ENCODE results near the gene ABCC4.

Gene ABCC4

GRCh38 chr13:95229855-95230254, 71.4 kb downstream of the ABCC4 start:
- H3K4me3 ChIP-seq (ENCODE audit: low read length) = no peak overlapping the region
- TF ChIP-seq, protein P1, sequence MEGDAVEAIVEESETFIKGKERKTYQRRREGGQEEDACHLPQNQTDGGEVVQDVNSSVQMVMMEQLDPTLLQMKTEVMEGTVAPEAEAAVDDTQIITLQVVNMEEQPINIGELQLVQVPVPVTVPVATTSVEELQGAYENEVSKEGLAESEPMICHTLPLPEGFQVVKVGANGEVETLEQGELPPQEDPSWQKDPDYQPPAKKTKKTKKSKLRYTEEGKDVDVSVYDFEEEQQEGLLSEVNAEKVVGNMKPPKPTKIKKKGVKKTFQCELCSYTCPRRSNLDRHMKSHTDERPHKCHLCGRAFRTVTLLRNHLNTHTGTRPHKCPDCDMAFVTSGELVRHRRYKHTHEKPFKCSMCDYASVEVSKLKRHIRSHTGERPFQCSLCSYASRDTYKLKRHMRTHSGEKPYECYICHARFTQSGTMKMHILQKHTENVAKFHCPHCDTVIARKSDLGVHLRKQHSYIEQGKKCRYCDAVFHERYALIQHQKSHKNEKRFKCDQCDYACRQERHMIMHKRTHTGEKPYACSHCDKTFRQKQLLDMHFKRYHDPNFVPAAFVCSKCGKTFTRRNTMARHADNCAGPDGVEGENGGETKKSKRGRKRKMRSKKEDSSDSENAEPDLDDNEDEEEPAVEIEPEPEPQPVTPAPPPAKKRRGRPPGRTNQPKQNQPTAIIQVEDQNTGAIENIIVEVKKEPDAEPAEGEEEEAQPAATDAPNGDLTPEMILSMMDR (conservative IDR thresholded peaks at IDR 0.05; ENCODE audit: low read depth, low read length) = no peak
- DNase-seq (ENCODE audit: low read depth) = no peak

DNA sequence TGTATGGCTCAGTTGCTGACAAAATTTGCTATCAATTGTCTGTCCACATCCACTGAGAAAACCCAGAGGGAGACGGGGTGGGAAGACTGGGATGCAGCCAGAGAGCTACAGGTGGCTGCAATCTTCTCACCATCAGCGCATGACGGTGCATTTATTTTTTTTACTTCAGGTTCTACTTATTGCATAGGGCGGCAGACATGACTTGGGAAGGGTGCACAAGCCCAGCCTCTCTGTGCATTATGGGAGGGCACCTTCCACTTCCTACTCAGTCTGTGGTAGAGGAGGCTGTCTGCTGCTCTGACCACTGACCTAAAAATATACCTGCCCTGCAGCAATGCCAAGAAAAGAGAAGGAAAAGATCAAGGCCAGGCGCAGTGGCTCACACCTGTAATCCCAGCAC, 73.1 kb downstream of the ABCC4 start:
- TF ChIP-seq, protein P1 (conservative IDR thresholded peaks at IDR 0.05; ENCODE audit: low read depth, low read length) = no peak
- no peak for DNase-seq (ENCODE audit: low read depth)
- H3K4me3 ChIP-seq (ENCODE audit: low read length) = no peak overlapping the region

DNA sequence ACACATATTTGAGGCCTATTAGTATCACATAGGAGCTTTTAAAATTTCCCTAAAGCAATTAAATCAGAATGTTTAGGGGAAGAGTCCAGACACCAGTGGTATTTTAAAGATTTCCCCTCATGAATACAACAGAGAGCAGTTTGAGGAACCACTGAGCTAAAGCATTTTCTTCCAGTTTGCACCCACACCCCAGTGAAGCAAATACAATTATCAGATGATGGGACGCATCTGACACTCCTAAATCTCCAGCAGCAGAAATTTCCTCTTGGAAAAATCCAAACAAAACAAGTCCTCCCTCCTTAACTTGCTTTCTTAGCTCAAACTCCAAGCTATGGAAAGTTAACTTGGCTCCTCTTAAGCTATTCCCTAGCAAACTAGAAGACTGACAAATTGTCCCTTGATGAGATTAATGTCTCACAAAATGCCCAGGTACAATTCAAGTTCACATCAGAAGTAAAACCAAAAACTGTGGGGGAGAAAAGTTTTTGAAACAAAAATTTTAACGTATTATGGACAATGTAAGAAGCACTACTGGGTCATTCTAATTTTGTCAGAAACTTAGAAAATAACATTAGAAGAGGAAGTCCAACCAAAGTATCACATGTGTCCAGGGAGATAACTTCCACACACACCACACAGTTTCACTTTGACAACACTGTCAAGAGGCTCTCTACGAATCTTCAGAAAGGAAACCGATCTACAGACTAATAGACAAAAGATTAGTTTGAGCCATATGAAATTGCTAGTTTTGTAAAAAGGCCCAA, 74.1 kb downstream of the ABCC4 start:
- no peak for DNase-seq (ENCODE audit: low read depth)
- TF ChIP-seq, protein P1 (conservative IDR thresholded peaks at IDR 0.05; ENCODE audit: low read depth, low read length) = no peak
- H3K4me3 ChIP-seq (ENCODE audit: low read length) = no peak overlapping the region

GRCh38 chr13:95226476-95226875, 74.8 kb downstream of the ABCC4 start:
- H3K4me3 ChIP-seq (ENCODE audit: low read length) = no peak overlapping the region
- DNase-seq (ENCODE audit: low read depth) = no peak
- TF ChIP-seq, protein P1 (conservative IDR thresholded peaks at IDR 0.05; ENCODE audit: low read depth, low read length) = no peak

DNA sequence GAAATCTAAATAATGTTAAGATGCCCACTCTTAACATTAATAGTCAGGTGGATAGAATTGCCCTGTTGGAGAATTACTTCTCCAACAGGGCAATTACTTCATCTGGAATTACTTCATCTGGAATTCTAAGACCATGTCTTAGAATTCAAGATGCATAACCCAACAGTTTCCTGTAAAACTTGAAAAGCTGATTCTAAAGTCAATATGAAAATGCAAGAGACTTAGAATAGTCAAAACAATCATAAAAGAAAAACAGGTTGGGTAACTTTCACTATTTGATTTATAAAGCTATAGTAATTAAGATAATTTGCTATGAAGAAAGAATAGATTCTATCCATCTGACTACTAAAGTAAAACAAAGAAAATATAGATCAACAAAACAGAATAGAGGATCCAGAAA, 75.2 kb downstream of the ABCC4 start:
- no peak overlapping the region for H3K4me3 ChIP-seq (ENCODE audit: low read length)
- TF ChIP-seq, protein P1 (conservative IDR thresholded peaks at IDR 0.05; ENCODE audit: low read depth, low read length) = no peak
- DNase-seq (ENCODE audit: low read depth) = no peak

DNA sequence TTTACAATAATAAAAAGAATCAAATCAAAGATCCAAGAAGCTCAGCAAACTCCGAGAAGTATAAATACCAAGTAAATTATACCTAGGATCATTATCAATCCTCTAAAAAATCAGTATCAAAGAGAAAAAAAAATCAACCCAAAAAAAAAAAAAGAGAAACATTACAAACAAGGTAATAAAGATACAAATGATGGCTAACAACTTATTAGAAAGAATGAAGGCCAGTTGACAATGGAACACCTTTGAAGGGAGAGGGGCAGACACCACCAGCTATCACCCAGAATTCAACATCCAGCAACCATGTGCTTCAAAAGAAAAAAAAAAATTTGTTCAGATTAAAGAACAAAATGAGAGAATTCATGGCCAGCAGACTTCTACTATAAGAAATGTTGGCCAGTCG, 77.2 kb downstream of the ABCC4 start:
- DNase-seq (ENCODE audit: low read depth) = no peak
- H3K4me3 ChIP-seq (ENCODE audit: low read length) = no peak overlapping the region
- TF ChIP-seq, protein P1 (conservative IDR thresholded peaks at IDR 0.05; ENCODE audit: low read depth, low read length) = no peak

DNA sequence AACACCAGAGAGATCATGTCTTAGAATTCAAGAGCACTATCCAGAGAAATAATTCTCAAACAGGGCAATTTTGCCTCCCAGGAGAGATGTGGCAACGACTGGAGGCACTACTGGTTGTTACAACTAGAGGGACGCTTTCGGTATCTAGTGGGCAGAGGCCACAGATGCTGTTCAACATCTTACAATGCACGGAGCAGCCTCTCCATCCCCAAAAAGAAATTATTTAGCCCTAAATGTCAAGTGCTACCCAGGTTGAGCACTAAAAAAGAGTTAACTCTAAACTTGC, 78.6 kb downstream of the ABCC4 start:
- no peak for DNase-seq (ENCODE audit: low read depth)
- H3K4me3 ChIP-seq (ENCODE audit: low read length) = no peak overlapping the region
- TF ChIP-seq, protein P1 (conservative IDR thresholded peaks at IDR 0.05; ENCODE audit: low read depth, low read length) = no peak

Data from retinal pigment epithelial cell (primary cell).